WERI-Rb-1 (cell line): Measurements from ENCODE around the gene TACR2.

Experiments used
- DNase-seq: peaks from one replicate; pipeline ENCODE4 v3.0.0-alpha.2; 2020
- H3K27ac ChIP-seq: fragments of 250-450 bp; sonication (Bioruptor Pico); 2 replicates; pipeline ENCODE4 v1.5.1; 2020; ENCODE audit warnings: mild to moderate bottlenecking, moderate library complexity
- H3K27me3 ChIP-seq: fragments of 250-450 bp; sonication (Bioruptor Pico); 2 replicates; pipeline ENCODE4 v1.5.1; 2021; ENCODE audit warnings: mild to moderate bottlenecking, low read depth, moderate library complexity; ENCODE audit not compliant: insufficient read depth, severe bottlenecking
- H3K36me3 ChIP-seq: fragments of 250-450 bp; sonication (Bioruptor Pico); 2 replicates; pipeline ENCODE4 v1.5.1; 2020; ENCODE audit warnings: mild to moderate bottlenecking, moderate library complexity
- H3K4me3 ChIP-seq: 2 replicates; pipeline ENCODE4 v1.5.1; 2011; ENCODE audit warnings: low read depth, mild to moderate bottlenecking, control low read depth, low read length
- H3K9me3 ChIP-seq: fragments of 250-450 bp; sonication (Bioruptor Pico); 2 replicates; pipeline ENCODE4 v1.5.1; 2021; ENCODE audit warnings: mild to moderate bottlenecking, moderate library complexity; ENCODE audit not compliant: severe bottlenecking
- CTCF ChIP-seq: IDR thresholded peaks from 2 replicates; pipeline ENCODE4 v1.5.1; 2011; ENCODE audit warnings: low read depth, mild to moderate bottlenecking, control low read depth, inconsistent platforms, low read length

Gene TACR2

GRCh38 chr10:69438536-69439349 lies 22.0 kb upstream of the TACR2 start:
- peaks cover 5% of the 10 kb centered on the region for H3K9me3 ChIP-seq
- H3K27me3 ChIP-seq, result no peaks in the 10 kb centered on the region
- DNase-seq, result peak; percentile 41
- no peaks in the 10 kb centered on the region for H3K36me3 ChIP-seq
- H3K27ac ChIP-seq, result peak overlapping the region; percentile 72
- H3K4me3 ChIP-seq, result peak overlapping the region; percentile 23
- TF ChIP-seq CTCF, result no peak

GRCh38 chr10:69437321-69438259 lies 20.9 kb upstream of the TACR2 start:
- Histone ChIP-seq H3K27ac (peak overlapping the region; percentile 72), H3K36me3 (no peaks in the 10 kb centered on the region), H3K27me3 (no peaks in the 10 kb centered on the region), H3K4me3 (no peak overlapping the region), H3K9me3 (peaks cover 5% of the 10 kb centered on the region)
- no peak for DNase-seq
- TF ChIP-seq CTCF, result no peak

DNA sequence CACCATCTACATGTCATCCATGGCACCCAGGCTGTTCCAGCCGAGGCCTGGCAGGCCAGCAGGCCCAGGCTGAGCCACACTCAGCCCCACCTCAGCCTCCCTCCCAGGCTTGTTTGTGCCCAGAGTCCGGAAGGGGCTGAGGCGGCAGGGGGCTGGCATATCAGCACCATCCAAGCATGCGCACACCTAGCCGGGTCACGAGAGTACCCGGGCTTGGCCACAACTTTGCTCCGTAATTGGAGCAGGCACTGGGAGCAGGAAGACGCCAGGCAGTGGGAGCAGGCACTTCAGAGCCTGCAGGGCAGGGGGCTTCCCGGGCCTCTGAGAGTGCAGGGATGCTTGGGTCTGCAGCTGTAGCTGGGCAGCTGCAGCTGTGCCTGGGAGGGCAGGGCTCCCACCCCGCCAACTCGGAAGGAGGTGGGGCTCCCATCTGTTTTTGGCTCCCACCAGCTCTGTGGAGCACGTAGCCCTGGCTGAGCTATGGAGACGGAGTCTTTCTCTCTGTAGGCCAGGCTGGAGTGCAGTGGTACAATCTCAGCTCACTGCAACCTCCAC lies 19.3 kb upstream of the TACR2 start:
- Histone ChIP-seq H3K27ac (no peak overlapping the region), H3K9me3 (peaks cover 5% of the 10 kb centered on the region), H3K4me3 (no peak overlapping the region), H3K27me3 (no peaks in the 10 kb centered on the region), H3K36me3 (no peaks in the 10 kb centered on the region)
- TF ChIP-seq CTCF, result no peak
- DNase-seq, result no peak

GRCh38 chr10:69434926-69435325 lies 18.2 kb upstream of the TACR2 start:
- Histone ChIP-seq H3K4me3 (no peak overlapping the region), H3K27ac (no peak overlapping the region), H3K9me3 (peaks cover 5% of the 10 kb centered on the region), H3K36me3 (no peaks in the 10 kb centered on the region), H3K27me3 (no peaks in the 10 kb centered on the region)
- DNase-seq, result no peak
- no peak for TF ChIP-seq CTCF

DNA sequence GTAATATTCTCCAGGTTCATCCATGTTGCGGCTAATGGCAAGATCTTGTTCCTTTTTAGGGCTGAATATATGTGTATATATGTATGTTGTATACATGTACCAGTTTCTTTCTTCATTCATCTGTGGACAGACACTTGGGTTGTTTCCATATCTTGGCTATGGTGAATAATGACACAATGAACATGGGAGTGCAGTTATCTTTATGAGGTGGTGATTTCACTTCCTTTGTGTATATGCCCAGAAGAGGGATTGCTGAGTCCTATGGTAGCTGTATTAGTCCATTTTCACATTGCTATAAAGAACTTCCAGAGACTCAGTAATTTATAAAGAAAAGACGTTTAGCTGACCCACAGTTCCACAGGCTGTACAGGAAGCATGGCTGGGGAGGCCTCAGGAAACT lies 17.5 kb upstream of the TACR2 start:
- no peak for TF ChIP-seq CTCF
- Histone ChIP-seq H3K27ac (no peak overlapping the region), H3K36me3 (no peaks in the 10 kb centered on the region), H3K4me3 (no peak overlapping the region), H3K9me3 (peaks cover 5% of the 10 kb centered on the region), H3K27me3 (no peaks in the 10 kb centered on the region)
- no peak for DNase-seq
